GM21526 (cell line): ENCODE data around the gene SPIRE1.
A peak's percentile ranks its signal among the peaks of the same experiment; 100 is the strongest.

Experiments used
- ATAC-seq: cut with Tn5 transposase; IDR thresholded peaks from one replicate; pipeline ENCODE4 v1.9.1; 2021; ENCODE audit warnings: moderate library complexity; ENCODE audit not compliant: unreplicated experiment, low FRiP score

Gene SPIRE1

DNA sequence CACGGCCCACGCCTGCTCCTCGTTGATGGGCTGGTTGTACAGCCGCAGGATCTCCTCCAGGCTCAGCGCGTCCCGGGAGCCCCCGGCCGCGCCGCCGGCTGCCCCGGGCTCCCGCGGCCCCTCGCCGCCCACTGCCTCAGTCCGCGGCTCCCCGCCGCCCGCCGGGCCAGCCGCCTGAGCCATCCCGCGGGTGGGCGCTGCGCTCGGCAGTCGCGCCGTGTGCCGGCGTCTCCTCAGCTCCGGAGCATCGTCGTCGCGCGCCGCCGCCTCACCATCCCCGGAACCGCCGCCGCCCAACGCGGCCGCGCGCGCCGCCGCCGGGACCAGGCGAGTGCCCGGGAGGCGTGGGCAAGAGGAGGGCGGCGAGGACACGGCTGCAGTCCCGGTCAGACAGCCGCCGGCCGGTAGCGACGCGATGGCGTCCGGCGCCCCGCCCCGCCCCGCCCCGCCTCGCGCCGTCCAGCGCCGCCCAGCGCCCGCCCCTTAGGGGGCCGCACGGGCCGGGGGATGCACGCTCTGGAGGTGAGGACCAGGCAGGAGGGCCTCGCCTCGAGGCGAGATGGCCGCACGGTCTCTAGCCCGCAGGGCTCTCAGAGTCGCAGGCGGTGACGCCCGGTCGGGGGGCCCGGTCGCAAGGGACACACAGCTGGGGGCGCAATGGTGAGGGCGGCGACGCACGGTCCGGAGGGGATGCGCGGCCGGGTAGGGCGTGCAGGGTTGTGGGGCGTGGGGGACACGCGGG lies at the start of gene SPIRE1:
SPIRE1 (minus strand) TSS at position 424 of the 742 bp plus-strand sequence; CDS start at position 183, 241 bp downstream.
- peak; percentile 67 for ATAC-seq

DNA sequence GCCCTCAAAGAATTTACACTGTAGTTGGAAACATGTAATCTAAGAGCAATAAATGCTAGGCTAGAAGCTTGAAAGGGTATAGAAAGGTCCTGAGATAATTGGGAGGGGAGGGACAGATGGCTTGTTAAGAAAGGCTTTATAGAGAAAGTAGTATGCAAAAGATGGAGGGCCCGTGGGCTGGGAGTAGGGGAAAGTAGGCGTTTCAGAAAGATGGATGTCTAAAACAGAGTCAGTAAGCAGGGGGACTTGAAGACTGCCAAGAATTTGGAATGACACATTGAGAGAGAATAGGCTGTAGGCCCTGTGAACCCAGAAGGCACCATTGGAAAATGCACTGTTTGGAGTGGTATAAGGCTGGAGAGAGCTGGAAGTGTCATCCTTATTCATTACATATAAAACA lies 45.8 kb upstream of the SPIRE1 start:
- no peak for ATAC-seq

DNA sequence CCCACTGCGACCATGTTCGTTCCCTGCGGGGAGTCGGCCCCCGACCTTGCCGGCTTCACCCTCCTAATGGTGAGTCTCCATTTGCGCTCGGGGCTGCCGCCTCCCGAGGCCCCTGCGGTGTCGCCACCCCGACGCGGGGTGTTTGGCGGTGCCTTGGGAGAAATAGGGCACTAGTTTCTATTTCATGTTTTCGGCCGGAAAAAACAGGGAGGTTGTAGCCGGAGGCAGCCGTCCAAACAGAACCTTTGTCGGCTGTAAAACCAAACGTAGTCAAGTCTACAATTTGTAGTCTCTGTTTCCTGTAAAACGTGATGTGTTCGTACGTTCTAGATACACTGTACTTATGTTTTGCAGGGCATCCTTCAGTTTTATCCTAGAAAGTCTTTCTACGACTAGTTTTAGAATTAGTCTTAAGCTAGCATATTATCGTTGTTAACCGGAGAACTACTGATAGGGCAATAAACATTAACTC lies 45.2 kb upstream of the SPIRE1 start:
- ATAC-seq: no peak

DNA sequence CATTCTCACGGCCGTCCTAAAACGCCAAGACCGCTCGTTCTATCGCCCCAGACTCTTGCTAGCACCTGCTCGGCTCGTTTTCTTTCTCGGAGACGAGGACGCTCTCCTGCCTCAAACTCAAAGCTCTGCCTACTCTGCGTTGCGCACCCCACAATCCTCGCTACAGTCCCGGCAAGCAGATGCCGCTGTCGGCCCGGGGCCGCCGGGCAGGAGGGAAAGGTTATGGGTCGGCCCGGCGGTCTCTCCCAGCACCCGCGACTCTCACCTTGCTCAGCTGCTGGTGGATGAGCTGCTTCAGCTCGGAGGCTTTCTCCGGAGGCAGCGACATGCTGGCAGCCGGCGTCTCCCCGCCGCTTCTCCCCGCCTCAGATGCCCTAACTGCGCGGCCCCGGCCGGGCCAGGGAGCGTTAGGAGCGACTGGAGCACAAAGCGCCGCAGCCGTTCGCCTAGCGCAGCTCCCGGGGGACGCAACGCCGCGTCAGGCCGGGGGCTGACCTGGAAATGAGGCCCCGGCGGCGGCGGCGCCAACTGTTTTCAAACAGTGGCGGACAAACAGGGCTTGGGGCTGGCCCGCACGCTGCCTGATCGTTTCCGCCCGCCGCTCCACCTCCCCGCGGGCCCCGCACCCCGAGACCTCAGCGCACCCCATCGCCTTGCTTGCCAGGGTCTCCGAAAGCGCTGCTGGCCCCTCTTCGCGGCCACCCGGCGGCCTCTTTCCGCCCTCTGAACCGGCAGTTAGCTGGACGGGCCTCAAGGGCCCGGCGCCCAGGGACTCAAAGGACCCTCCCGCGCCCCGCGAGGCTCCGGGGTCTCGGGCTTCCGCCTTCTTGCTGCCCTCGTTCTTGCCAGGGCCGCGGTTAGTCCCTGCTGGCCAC lies 44.6 kb upstream of the SPIRE1 start, which contains the start of the genes CEP76 and PSMG2:
CEP76 (minus strand) TSS at position 503 of the 875 bp plus-strand sequence; CDS start at position 328, 175 bp downstream.
PSMG2 (plus strand) TSS at position 822 of the 875 bp plus-strand sequence. CDS start 66 bp downstream, outside the sequence.
- peak; percentile 63 for ATAC-seq

GRCh38 chr18:12701161-12701560 lies 43.3 kb upstream of the SPIRE1 start:
- ATAC-seq: no peak

- ATAC-seq: no peak
Measured at GRCh38 chr18:12699747-12700146, 41.8 kb upstream of the SPIRE1 start.

- ATAC-seq: no peak
Measured at GRCh38 chr18:12694032-12694431, 36.1 kb upstream of the SPIRE1 start.

- no peak for ATAC-seq
Measured at GRCh38 chr18:12692206-12692605, 34.3 kb upstream of the SPIRE1 start.

DNA sequence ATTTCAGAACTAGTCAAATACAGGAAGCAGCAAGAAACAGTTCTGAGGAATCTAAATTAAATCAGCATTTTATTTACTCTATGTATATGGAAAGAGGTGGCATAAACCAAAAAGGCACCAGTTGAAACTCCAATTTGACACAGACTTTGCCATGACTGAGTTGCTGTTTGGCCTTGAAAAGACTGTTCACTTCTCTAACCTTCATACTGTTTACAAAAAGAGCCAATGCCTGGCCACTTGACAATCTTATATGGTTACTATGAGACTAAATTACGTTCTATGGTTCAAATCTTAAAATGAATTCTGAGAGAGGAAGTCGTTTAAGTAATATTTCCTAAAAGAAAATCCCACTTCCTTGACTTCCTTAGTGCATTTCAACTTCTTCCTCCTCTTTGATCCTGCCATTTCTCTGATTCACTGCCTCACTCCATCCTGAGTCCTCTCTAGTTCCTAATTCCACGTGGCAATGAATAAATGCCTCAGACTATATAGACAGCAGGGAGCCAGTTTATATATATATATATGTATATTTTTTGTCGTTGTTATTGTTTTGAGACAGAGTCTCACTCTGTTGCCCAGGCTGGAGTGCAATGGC lies 31.4 kb upstream of the SPIRE1 start:
- no peak for ATAC-seq

DNA sequence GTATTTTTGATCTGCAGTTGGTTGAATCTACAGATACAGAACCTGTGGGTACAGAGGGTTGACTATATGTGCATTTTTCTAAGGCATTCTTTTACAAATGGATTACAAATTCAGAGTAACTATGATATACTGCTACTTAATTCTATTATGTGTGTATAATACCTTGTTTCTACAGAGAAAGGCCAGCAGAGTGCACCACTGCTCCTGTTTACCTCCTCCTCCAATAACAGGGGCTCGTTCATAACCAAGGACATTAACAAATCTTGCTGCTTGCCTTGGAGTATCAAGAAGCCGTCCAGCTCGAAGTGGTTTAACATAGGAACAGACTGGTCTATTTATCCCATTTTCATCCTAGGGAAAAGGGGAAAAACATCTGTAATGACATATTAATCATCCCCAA lies 28.2 kb upstream of the SPIRE1 start:
- ATAC-seq: no peak

DNA sequence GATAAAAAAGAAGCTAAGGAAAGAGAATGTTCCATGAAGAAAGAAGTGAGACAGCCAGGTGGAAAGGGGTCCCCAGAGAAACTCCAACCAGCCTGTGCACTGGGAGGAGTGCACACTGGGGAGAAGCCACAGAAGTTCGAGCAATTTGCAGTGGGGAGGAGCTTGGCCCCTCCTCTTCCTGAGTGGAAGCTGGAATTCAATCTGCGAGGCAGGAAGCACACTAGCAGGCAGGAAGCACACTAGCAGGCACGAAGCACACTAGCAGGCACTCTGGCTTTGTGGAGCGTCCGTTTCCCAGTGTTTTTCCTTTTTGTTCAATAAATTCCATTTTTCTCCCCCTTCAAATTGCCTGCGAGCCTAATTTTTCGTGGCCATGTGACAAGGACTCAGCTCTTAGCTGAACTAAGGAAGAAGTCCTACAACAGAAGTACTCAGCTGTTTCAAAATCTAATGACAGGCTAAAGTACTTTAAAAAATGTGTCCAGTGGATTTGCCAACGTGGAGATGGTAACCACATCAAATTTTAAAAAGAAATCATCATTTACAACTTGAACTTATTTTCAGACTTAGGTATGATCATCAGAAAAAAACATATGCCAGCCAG lies 21.4 kb upstream of the SPIRE1 start:
- ATAC-seq: no peak

DNA sequence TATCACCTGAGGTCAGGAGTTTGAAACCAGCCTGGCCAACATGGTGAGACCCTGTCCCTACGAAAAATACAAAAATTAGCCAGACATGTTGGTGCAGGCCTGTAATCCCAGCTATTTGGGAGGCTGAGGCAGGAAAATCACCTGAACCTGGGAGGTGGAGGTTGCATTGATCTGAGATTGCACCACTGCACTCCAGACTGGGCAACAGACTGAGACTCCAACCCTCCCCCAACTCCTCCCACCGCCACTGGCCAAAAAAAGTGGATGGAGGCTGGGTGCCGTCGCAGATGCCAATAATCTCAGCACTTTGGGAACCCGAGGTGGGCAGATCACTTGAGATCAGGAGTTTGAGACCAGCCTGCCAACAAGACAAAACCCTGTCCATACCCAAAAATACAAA lies 10.1 kb upstream of the SPIRE1 start:
- ATAC-seq: no peak

DNA sequence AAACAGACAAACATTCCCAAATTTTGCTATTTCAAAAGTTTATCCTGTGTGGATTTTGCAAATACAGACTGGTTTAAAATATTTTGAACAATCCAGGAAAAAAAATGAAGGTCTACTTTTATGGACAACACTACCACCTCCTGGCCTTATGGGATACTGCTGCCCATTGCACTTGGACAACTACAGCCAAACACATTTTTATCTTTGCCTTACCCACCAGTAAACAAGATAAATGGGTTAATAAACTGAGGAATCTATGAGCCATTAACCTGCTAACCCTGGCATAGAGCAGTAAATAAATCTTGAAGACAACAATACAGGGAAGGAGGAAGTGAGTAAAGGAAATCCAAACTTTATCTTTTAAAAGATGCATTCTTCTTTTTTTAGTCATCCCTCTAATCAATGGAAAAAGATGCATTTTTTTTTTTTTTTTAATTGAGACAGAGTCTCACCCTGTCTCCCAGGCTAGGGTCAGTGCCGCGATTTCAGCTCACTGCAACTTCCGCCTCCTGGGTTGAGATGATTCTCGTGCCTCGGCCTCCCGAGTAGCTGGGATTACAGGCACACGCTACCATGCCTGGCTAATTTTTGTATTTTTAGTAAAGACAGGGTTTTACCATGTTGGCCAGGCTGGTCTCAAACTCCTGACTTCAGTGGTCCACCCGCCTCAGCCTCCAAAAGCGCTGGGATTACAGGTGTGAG lies 2.1 kb upstream of the SPIRE1 start:
- no peak for ATAC-seq

GRCh38 chr18:12658426-12659138 lies 675 bp upstream of the SPIRE1 start:
- peak; percentile 36 for ATAC-seq

DNA sequence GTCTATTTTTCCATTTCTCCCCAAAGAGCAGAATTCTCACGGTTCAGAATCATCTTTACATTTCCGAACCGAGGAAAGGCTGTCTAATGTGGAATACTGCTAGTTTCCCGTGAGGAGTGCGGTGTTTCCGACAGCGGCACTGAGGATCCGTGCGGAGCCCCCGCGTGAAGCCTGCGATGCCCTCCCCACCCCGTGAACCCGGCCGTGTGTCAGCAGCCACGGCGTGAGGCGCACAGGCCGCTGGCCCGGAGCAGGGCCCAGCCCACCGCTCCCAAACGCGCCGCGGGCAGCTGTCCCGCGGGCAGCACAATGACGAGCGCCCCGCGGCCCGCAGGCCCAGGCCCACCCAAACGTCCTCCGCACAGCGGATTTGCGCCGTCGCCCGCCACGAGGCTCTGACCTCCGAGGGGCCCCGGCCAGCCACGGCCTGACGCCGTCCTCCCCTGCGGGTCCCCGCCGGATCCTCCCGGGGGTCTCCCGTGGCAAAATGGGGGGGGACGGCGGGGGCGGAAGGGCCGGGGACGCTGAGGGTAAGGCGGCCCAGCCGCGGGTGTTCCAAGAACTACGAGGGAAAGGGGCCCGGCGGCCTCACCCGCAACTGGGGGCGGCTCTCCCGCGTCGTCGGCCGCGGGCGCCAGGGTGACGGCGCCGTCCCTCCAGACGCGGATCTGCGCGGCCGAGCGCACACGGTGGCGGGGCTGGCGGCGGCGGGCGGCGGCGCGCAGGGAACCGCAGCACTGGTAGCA lies 796 bp downstream of the SPIRE1 start:
- peak; percentile 44 for ATAC-seq

DNA sequence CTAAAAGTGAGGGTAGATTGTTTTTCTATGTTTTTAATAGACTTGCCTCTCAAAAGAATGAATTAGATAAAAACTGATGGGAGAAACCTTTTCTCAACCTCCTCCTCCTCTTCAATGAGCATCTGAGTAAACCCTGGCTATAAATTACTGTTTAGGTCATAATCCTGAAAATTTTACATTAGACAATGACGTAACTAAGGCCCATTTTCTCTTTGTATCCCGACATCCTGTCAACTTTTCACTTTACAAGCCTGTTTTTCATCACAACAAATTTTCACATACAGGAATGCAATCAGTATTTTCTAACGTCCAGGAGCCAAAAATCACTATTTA lies 1.3 kb downstream of the SPIRE1 start:
- no peak for ATAC-seq

DNA sequence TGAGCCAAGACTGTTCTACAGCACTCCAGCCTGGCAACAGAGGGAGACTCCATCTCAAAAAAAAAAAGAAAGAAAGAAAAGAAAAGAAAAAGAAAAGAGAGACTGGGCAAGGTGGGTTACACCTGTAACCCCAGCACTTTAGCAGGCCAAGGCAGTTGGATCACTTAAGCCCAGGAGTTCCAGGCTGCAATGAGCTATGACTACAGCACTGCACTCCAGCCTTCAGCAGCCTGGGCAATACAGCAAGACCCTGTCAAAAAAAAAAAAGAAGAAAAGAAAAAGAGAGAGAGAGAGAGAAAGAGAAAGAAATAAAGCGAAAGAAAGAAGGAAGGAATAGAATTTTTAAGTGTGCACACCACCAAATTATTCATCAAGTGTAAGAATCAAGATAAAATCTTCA lies 2.9 kb downstream of the SPIRE1 start:
- no peak for ATAC-seq

DNA sequence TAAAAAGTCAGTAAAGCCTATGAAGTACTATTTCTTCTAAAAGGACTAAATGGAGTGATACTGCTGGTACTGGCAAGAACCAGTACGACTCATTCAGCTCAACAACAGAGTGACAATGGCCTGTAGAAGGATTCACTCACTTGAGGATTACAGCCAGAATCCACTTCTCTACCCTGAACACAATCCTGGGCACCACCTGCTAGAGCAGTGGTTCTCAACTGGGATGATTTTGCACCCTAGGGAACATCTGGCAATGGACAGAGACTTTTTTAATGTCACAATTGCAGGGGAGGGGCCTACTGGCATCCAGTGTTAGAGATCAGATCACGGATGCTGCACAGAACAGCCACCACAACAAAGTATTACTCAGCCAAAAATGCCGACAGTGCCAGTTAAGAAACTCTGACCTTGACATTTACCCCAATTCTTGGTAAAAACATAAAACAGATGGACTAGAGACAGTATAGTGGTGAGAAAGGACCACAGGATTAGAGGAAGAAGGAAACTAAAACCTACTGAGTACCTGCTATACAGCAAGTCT lies 5.0 kb downstream of the SPIRE1 start:
- no peak for ATAC-seq
